GM23338 (cell line): ENCODE data around the gene VPS52.

Experiments used
- CREB1 ChIP-seq: fragments of 250-450 bp; sonication (Bioruptor Pico); IDR thresholded peaks from 2 replicates; pipeline ENCODE4 v1.5.0; 2020; ENCODE audit warnings: low read depth, mild to moderate bottlenecking, moderate library complexity
- EZH2 ChIP-seq: fragments of 200-600 bp; sonication (generic); IDR thresholded peaks from one replicate; pipeline ENCODE4 v1.8.0; 2017; ENCODE audit warnings: antibody characterized with exemption, mild to moderate bottlenecking, low read depth; ENCODE audit not compliant: unreplicated experiment
- EZH2phosphoT487 ChIP-seq: fragments of 200-600 bp; sonication (generic); IDR thresholded peaks from one replicate; pipeline ENCODE4 v1.8.1; 2018; ENCODE audit warnings: antibody characterized with exemption; ENCODE audit not compliant: unreplicated experiment
- JUNB ChIP-seq: IDR thresholded peaks from one replicate; pipeline ENCODE4 v1.6.1; 2016; ENCODE audit warnings: antibody characterized with exemption; ENCODE audit not compliant: unreplicated experiment
- POLR2AphosphoS5 ChIP-seq: IDR thresholded peaks from 2 replicates; pipeline ENCODE4 v1.6.1; 2016; ENCODE audit warnings: antibody characterized with exemption, low read depth
- ZNF114 ChIP-seq: fragments of 250-450 bp; sonication (Bioruptor Pico); IDR thresholded peaks from 2 replicates; pipeline ENCODE4 v1.5.0; 2020; ENCODE audit warnings: mild to moderate bottlenecking, moderate library complexity
- ZNF331 ChIP-seq: fragments of 250-450 bp; sonication (Bioruptor Pico); IDR thresholded peaks from 2 replicates; pipeline ENCODE4 v1.5.0; 2020; ENCODE audit warnings: low read depth, mild to moderate bottlenecking, moderate library complexity
- TF ChIP-seq, protein P1 (sequence below), 2 experiments: fragments of 200-600 bp in 1 of 2; sonication (generic) in 1 of 2; conservative IDR thresholded peaks; 2 replicates each; pipeline versions ENCODE4 v1.5.1 to v1.6.1; 2016 to 2017; ENCODE audit warnings: antibody characterized with exemption in 2 of 2, low read depth in 2 of 2, mild to moderate bottlenecking in 2 of 2, moderate library complexity in 1 of 2
- TF ChIP-seq, protein P2 (sequence below): IDR thresholded peaks from one replicate; pipeline ENCODE4 v1.6.1; 2018; ENCODE audit warnings: antibody characterized with exemption; ENCODE audit not compliant: unreplicated experiment
- TF ChIP-seq, protein P3 (sequence below): IDR thresholded peaks from 2 replicates; pipeline ENCODE4 v1.6.1; 2016; ENCODE audit warnings: antibody characterized with exemption

DNA sequence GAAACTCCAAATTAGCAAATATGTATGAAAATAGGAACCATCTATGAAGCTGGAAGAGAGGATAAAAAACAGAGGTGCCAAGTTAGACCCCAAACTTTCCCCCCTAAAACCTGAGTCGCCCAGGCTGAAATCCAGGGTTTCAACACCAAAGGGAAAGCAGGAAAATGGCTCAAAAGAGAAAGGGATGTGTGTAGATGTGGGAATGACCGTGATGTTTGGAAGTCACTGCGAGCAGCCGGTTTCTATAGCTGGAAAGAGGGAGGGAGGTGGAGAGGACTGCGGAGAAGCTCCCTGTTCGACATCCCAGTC, 58.9 kb downstream of the VPS52 start:
- TF ChIP-seq POLR2AphosphoS5 (no peak), EZH2 (peak; percentile 29), EZH2phosphoT487 (no peak), ZNF114 (CRISPR knock-in tag) (no peak), JUNB (no peak), CREB1 (CRISPR knock-in tag) (no peak), ZNF331 (CRISPR knock-in tag) (no peak)
- TF ChIP-seq, protein P1, sequence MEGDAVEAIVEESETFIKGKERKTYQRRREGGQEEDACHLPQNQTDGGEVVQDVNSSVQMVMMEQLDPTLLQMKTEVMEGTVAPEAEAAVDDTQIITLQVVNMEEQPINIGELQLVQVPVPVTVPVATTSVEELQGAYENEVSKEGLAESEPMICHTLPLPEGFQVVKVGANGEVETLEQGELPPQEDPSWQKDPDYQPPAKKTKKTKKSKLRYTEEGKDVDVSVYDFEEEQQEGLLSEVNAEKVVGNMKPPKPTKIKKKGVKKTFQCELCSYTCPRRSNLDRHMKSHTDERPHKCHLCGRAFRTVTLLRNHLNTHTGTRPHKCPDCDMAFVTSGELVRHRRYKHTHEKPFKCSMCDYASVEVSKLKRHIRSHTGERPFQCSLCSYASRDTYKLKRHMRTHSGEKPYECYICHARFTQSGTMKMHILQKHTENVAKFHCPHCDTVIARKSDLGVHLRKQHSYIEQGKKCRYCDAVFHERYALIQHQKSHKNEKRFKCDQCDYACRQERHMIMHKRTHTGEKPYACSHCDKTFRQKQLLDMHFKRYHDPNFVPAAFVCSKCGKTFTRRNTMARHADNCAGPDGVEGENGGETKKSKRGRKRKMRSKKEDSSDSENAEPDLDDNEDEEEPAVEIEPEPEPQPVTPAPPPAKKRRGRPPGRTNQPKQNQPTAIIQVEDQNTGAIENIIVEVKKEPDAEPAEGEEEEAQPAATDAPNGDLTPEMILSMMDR (conservative IDR thresholded peaks at IDR 0.05; ENCODE audit: low read depth in 2 of 2) = no peak
- TF ChIP-seq, protein P2, sequence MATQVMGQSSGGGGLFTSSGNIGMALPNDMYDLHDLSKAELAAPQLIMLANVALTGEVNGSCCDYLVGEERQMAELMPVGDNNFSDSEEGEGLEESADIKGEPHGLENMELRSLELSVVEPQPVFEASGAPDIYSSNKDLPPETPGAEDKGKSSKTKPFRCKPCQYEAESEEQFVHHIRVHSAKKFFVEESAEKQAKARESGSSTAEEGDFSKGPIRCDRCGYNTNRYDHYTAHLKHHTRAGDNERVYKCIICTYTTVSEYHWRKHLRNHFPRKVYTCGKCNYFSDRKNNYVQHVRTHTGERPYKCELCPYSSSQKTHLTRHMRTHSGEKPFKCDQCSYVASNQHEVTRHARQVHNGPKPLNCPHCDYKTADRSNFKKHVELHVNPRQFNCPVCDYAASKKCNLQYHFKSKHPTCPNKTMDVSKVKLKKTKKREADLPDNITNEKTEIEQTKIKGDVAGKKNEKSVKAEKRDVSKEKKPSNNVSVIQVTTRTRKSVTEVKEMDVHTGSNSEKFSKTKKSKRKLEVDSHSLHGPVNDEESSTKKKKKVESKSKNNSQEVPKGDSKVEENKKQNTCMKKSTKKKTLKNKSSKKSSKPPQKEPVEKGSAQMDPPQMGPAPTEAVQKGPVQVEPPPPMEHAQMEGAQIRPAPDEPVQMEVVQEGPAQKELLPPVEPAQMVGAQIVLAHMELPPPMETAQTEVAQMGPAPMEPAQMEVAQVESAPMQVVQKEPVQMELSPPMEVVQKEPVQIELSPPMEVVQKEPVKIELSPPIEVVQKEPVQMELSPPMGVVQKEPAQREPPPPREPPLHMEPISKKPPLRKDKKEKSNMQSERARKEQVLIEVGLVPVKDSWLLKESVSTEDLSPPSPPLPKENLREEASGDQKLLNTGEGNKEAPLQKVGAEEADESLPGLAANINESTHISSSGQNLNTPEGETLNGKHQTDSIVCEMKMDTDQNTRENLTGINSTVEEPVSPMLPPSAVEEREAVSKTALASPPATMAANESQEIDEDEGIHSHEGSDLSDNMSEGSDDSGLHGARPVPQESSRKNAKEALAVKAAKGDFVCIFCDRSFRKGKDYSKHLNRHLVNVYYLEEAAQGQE = no peak
- TF ChIP-seq, protein P3, sequence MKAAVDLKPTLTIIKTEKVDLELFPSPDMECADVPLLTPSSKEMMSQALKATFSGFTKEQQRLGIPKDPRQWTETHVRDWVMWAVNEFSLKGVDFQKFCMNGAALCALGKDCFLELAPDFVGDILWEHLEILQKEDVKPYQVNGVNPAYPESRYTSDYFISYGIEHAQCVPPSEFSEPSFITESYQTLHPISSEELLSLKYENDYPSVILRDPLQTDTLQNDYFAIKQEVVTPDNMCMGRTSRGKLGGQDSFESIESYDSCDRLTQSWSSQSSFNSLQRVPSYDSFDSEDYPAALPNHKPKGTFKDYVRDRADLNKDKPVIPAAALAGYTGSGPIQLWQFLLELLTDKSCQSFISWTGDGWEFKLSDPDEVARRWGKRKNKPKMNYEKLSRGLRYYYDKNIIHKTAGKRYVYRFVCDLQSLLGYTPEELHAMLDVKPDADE = no peak
